ENCODE measurements around the gene TRABD2A. TPM values are rescaled to one million over a fixed set of nuclear protein-coding genes. Genes with fewer than 3 reads are reported as not detected.

The TRABD2A gene
- total and polyA plus RNA-seq, 9 of the 15 experiments (the other 6 are each of a cell fraction or from before 2014, with no cell fraction given): 0.07 to 0.45 (median 0.25) TPM

DNA sequence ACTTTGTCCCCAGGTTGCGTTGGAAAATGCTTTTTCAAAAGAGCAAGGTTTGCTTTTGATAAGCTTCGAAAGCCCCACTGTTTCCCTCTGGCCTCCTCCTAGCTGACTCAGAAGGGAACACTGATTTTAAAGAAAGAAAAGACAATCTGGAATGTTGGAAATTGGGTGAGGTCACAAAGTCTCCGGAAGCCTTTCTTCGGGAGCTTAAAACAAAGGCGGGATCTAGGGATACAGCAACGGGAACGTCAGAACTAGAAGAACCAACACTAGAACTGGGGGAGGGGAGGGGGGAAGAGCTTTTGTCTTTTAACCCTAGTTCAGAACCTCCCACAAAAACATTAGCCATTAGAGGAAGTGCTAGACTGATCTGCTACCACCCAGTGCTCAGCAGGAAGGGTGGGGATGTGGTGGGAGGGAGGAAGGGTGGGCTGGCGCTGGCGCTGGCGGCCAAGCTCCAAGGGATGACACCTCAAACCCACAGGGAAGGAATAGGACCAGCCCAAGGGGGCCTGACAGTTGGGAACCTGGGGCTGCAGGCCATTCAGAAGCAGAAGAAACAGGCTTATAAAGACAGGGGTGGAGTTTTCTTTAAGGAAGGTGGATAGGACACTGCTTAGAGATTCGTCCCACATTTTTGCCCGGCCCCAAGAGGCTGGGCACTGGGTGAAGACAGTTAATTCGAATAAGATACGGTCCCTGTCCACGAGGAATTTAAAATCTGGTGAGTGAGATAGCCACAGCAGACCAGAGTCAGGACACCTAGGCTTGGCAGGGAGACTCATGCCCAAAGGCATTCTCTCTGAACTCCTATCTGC lies 26.2 kb upstream of the TRABD2A start (continued):
- TF ChIP-seq, protein P1, sequence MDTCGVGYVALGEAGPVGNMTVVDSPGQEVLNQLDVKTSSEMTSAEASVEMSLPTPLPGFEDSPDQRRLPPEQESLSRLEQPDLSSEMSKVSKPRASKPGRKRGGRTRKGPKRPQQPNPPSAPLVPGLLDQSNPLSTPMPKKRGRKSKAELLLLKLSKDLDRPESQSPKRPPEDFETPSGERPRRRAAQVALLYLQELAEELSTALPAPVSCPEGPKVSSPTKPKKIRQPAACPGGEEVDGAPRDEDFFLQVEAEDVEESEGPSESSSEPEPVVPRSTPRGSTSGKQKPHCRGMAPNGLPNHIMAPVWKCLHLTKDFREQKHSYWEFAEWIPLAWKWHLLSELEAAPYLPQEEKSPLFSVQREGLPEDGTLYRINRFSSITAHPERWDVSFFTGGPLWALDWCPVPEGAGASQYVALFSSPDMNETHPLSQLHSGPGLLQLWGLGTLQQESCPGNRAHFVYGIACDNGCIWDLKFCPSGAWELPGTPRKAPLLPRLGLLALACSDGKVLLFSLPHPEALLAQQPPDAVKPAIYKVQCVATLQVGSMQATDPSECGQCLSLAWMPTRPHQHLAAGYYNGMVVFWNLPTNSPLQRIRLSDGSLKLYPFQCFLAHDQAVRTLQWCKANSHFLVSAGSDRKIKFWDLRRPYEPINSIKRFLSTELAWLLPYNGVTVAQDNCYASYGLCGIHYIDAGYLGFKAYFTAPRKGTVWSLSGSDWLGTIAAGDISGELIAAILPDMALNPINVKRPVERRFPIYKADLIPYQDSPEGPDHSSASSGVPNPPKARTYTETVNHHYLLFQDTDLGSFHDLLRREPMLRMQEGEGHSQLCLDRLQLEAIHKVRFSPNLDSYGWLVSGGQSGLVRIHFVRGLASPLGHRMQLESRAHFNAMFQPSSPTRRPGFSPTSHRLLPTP (IDR thresholded peaks at IDR 0.05; ENCODE audit: borderline replicate concordance, extremely low read depth, insufficient read length): no peak
- TF ChIP-seq PURB (CRISPR knock-in tag; IDR thresholded peaks at IDR 0.05; ENCODE audit: low read depth) (no peak), GATAD2B (IDR thresholded peaks at IDR 0.05; ENCODE audit: borderline replicate concordance) (no peak), ZKSCAN3 (CRISPR knock-in tag; IDR thresholded peaks at IDR 0.05) (no peak), CHD1 (IDR thresholded peaks at IDR 0.05; ENCODE audit: low read length) (no peak), ZNF140 (CRISPR knock-in tag; IDR thresholded peaks at IDR 0.05) (no peak), C11orf30 (IDR thresholded peaks at IDR 0.05; ENCODE audit: low read depth) (no peak), SP1 (CRISPR knock-in tag; IDR thresholded peaks at IDR 0.05) (no peak), DPF2 (IDR thresholded peaks at IDR 0.05) (no peak), MEF2A (IDR thresholded peaks at IDR 0.05; ENCODE audit: control insufficient read depth, low read depth, low read length) (no peak), STAT5B (CRISPR knock-in tag; IDR thresholded peaks at IDR 0.05) (no peak)
- TF ChIP-seq, protein P2, sequence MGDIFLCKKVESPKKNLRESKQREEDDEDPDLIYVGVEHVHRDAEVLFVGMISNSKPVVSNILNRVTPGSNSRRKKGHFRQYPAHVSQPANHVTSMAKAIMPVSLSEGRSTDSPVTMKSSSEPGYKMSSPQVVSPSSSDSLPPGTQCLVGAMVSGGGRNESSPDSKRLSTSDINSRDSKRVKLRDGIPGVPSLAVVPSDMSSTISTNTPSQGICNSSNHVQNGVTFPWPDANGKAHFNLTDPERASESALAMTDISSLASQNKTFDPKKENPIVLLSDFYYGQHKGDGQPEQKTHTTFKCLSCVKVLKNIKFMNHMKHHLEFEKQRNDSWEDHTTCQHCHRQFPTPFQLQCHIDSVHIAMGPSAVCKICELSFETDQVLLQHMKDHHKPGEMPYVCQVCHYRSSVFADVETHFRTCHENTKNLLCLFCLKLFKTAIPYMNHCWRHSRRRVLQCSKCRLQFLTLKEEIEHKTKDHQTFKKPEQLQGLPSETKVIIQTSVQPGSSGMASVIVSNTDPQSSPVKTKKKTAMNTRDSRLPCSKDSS (IDR thresholded peaks at IDR 0.05; ENCODE audit: low read depth, partially characterized antibody): no peak
- TF ChIP-seq, protein P3, sequence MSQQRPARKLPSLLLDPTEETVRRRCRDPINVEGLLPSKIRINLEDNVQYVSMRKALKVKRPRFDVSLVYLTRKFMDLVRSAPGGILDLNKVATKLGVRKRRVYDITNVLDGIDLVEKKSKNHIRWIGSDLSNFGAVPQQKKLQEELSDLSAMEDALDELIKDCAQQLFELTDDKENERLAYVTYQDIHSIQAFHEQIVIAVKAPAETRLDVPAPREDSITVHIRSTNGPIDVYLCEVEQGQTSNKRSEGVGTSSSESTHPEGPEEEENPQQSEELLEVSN (IDR thresholded peaks at IDR 0.05; ENCODE audit: borderline replicate concordance in 1 of 2, extremely low read depth in 1 of 2, insufficient read depth in 1 of 2, insufficient read length in 1 of 2, low read depth in 1 of 2, low read length in 1 of 2, poor library complexity in 1 of 2, severe bottlenecking in 1 of 2): no peak
- TF ChIP-seq, protein P4, sequence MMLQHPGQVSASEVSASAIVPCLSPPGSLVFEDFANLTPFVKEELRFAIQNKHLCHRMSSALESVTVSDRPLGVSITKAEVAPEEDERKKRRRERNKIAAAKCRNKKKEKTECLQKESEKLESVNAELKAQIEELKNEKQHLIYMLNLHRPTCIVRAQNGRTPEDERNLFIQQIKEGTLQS (IDR thresholded peaks at IDR 0.05): no peak
- TF ChIP-seq, protein P4 (CRISPR knock-in tag; conservative IDR thresholded peaks at IDR 0.05): no peak
